ENCODE measurements around the gene OR10A2.

- TF ChIP-seq POLR2A (IDR thresholded peaks at IDR 0.05; ENCODE audit: low read length) (no peak), GATA1 (IDR thresholded peaks at IDR 0.05; ENCODE audit: low read depth, low read length) (no peak)
These were observed 49.1 kb downstream of the OR10A2 start for GRCh38 chr11:6911948-6912347.
